Panc1 (cell line): Measurements from ENCODE around the gene FCAMR. TPM values are rescaled to one million over a fixed set of nuclear protein-coding genes. Genes with fewer than 3 reads are reported as not detected.

Source experiments
- ATAC-seq: fragments of 200-7000 bp; cut with Tn5 transposase; 2 replicates; pipeline ENCODE4 v1.9.1; 2020; ENCODE audit warnings: mild to moderate bottlenecking, moderate library complexity
- BruUV-seq: library from RNA; stranded (reverse); fragments of 400-500 nt; replicated peaks from 2 replicates; lab custom pipeline; 2021; lab: Mats Ljungman, UMichigan
- CTCF ChIA-PET: fragments of 300-600 bp; sonication (Branson Sonifier 250); formaldehyde crosslinking; loops from one replicate; lab custom pipeline; 2022; ENCODE audit warnings: antibody characterized with exemption; lab: Charles Lee
- POLR2A ChIA-PET: fragments of 300-600 bp; sonication (Branson Sonifier 250); formaldehyde crosslinking; loops from one replicate; lab custom pipeline; 2022; ENCODE audit warnings: antibody characterized with exemption; lab: Charles Lee
- DNase-seq: peaks from one replicate; pipeline ENCODE4 v3.0.0-alpha.2; 2010; ENCODE audit warnings: low read depth, low spot score
- H3K27ac ChIP-seq: 2 replicates; pipeline ENCODE4 v1.5.1; 2011; ENCODE audit warnings: mild to moderate bottlenecking, low read length, inconsistent platforms
- H3K27me3 ChIP-seq: fragments of 200-500 bp; sonication (Bioruptor generic); 2 replicates; pipeline ENCODE4 v1.6.0; 2014; ENCODE audit warnings: low read length, inconsistent platforms; ENCODE audit not compliant: control insufficient read depth, insufficient read depth
- H3K36me3 ChIP-seq: fragments of 200-500 bp; sonication (Bioruptor generic); 2 replicates; pipeline ENCODE4 v1.5.1; 2014; ENCODE audit warnings: inconsistent platforms, mild to moderate bottlenecking, low read length, moderate library complexity; ENCODE audit not compliant: control insufficient read depth, insufficient read depth
- H3K4me1 ChIP-seq: 2 replicates; pipeline ENCODE4 v1.5.1; 2011; ENCODE audit warnings: inconsistent platforms, mild to moderate bottlenecking, low read length, moderate library complexity; ENCODE audit not compliant: control insufficient read depth, insufficient read depth
- H3K4me3 ChIP-seq, 2 experiments: 2 replicates each; pipeline ENCODE4 v1.5.1; 2011 to 2012; ENCODE audit warnings: low read depth in 2 of 2, low read length in 2 of 2, mild to moderate bottlenecking in 2 of 2, inconsistent platforms in 1 of 2, moderate library complexity in 1 of 2
- H3K9me3 ChIP-seq: fragments of 200-500 bp; sonication (Bioruptor generic); 2 replicates; pipeline ENCODE4 v1.5.1; 2014; ENCODE audit warnings: low read depth, mild to moderate bottlenecking, inconsistent platforms, low read length, moderate library complexity; ENCODE audit not compliant: control insufficient read depth, insufficient read depth
- CTCF ChIP-seq: fragments of 450-650 bp; IDR thresholded peaks from 2 replicates; pipeline ENCODE4 v1.5.1; 2017; ENCODE audit warnings: mild to moderate bottlenecking
- POLR2AphosphoS5 ChIP-seq: IDR thresholded peaks from 2 replicates; pipeline ENCODE4 v1.6.1; 2012; ENCODE audit warnings: mild to moderate bottlenecking, low read depth, low read length, moderate library complexity
- REST ChIP-seq, 2 experiments: IDR thresholded peaks; 2 replicates each; pipeline ENCODE4 v1.6.1; 2011 to 2012; ENCODE audit warnings: low read depth in 2 of 2, control low read depth in 1 of 2, low read length in 1 of 2, mild to moderate bottlenecking in 1 of 2, moderate library complexity in 1 of 2; ENCODE audit not compliant: insufficient read depth in 1 of 2
- SIN3A ChIP-seq: IDR thresholded peaks from 2 replicates; pipeline ENCODE4 v1.6.1; 2012; ENCODE audit warnings: low read depth, mild to moderate bottlenecking, low read length, moderate library complexity, borderline replicate concordance; ENCODE audit not compliant: insufficient read depth
- TCF7L2 ChIP-seq: IDR thresholded peaks from 2 replicates; pipeline ENCODE4 v1.6.1; 2011; ENCODE audit warnings: mild to moderate bottlenecking, low read depth, low read length, inconsistent platforms
- in situ Hi-C: cut with HindIII; loops from 2 replicates; pipeline ENCODE4 v1.10.0; 2016; ENCODE audit warnings: low sequenced_read_pairs, low pct_unique_long_range_greater_than_20kb
- intact Hi-C: fragments of 100-400 bp; cut with micrococcal nuclease; formaldehyde crosslinking; loops from one replicate; pipeline ENCODE4 v1.10.0; 2022; ENCODE audit not compliant: unreplicated experiment
- total RNA-seq: library from RNA; stranded (reverse); gene quantifications from one replicate; pipeline ENCODE4 v1.2.1, GENCODE V29; 2021; ENCODE audit not compliant: unreplicated experiment

Gene FCAMR
- total RNA-seq, 1 experiment from 2014 or later = not detected

GRCh38 chr1:207014728-207015127, 44.5 kb upstream of the FCAMR start:
- POLR2A ChIA-PET = no interaction called here
- no peak for TF ChIP-seq CTCF
- TF ChIP-seq REST (IDR thresholded peaks at IDR 0.05; ENCODE audit: insufficient read depth in 1 of 2, low read depth in 2 of 2, low read length in 1 of 2) = no peak
- TF ChIP-seq POLR2AphosphoS5 = no peak
- no peak for TF ChIP-seq SIN3A
- no peak for TF ChIP-seq TCF7L2

GRCh38 chr1:207013321-207014085, 43.2 kb upstream of the FCAMR start:
- no peak overlapping the region for H3K27ac ChIP-seq
- ATAC-seq = no peak
- no peaks in the 10 kb centered on the region for H3K9me3 ChIP-seq
- in situ Hi-C loops = no loop called here
- no peak for DNase-seq
- BruUV-seq = no TSS peak
- TF ChIP-seq TCF7L2 (no peak), SIN3A (no peak), CTCF (no peak), POLR2AphosphoS5 (no peak), REST (IDR thresholded peaks at IDR 0.05; ENCODE audit: insufficient read depth in 1 of 2, low read depth in 2 of 2, low read length in 1 of 2) (no peak)
- intact Hi-C loops = no loop called here
- ChIA-PET POLR2A (no interaction called here), CTCF (no interaction called here)
- no peaks in the 10 kb centered on the region for H3K4me1 ChIP-seq
- no peaks in the 10 kb centered on the region for H3K36me3 ChIP-seq
- H3K4me3 ChIP-seq = no peak overlapping the region
- H3K27me3 ChIP-seq = peaks cover 13% of the 10 kb centered on the region

More at GRCh38 chr1:207014728-207015127, 44.5 kb upstream of the FCAMR start:
- in situ Hi-C loops (no loop called here), intact Hi-C loops (no loop called here)
- Histone ChIP-seq H3K4me3 (no peak overlapping the region), H3K4me1 (no peaks in the 10 kb centered on the region), H3K27ac (no peak overlapping the region), H3K36me3 (no peaks in the 10 kb centered on the region), H3K9me3 (no peaks in the 10 kb centered on the region), H3K27me3 (peaks cover 13% of the 10 kb centered on the region)
- CTCF ChIA-PET = interaction anchor here (0.6 kb wide), 1 partner anchor 195 kb away, joined by 4 read pairs; no protein-coding TSS in a partner anchor
- no peak for DNase-seq
- BruUV-seq = no TSS peak
- ATAC-seq = no peak
